Neuronal stem cell (in vitro differentiated cells): ENCODE measurements around the gene MRTFB.

ENCODE experiments used
- DNase-seq: peaks from one replicate; pipeline ENCODE4 v3.0.0-alpha.2; 2013; ENCODE audit warnings: low spot score
- H2AFZ ChIP-seq: one replicate; pipeline ENCODE4 v1.6.1; 2013; ENCODE audit warnings: mild to moderate bottlenecking, low read length, inconsistent platforms
- H2AK5ac ChIP-seq: 2 replicates; pipeline ENCODE4 v1.6.1; 2013; ENCODE audit warnings: low read depth, mild to moderate bottlenecking, inconsistent platforms, low read length, moderate library complexity, mixed read lengths
- H2BK120ac ChIP-seq: 2 replicates; pipeline ENCODE4 v1.6.1; 2013; ENCODE audit warnings: low read depth, mild to moderate bottlenecking, inconsistent platforms, low read length, moderate library complexity, mixed read lengths
- H2BK12ac ChIP-seq: one replicate; pipeline ENCODE4 v1.6.1; 2013; ENCODE audit warnings: low read length, inconsistent platforms
- H2BK15ac ChIP-seq: 2 replicates; pipeline ENCODE4 v1.6.1; 2013; ENCODE audit warnings: mild to moderate bottlenecking, low read length, inconsistent platforms, mixed read lengths
- H2BK5ac ChIP-seq: one replicate; pipeline ENCODE4 v1.6.1; 2013; ENCODE audit warnings: inconsistent platforms, mild to moderate bottlenecking, low read length, moderate library complexity
- H3K14ac ChIP-seq: one replicate; pipeline ENCODE4 v1.6.1; 2013; ENCODE audit warnings: low read length, inconsistent platforms
- H3K18ac ChIP-seq: 2 replicates; pipeline ENCODE4 v1.6.1; 2013; ENCODE audit warnings: low read length, inconsistent platforms
- H3K23ac ChIP-seq: 2 replicates; pipeline ENCODE4 v1.6.1; 2013; ENCODE audit warnings: low read depth, mild to moderate bottlenecking, mixed read lengths, low read length, inconsistent platforms; ENCODE audit not compliant: poor library complexity
- H3K27ac ChIP-seq: replicated peaks from 3 replicates; pipeline ENCODE4 v1.5.1; 2013; ENCODE audit warnings: low read length, inconsistent platforms
- H3K27me3 ChIP-seq, 3 experiments: 2 replicates each; pipeline ENCODE4 v1.6.1; 2013; ENCODE audit warnings: low read length in 3 of 3, mild to moderate bottlenecking in 2 of 3, inconsistent platforms in 1 of 3, low read depth in 1 of 3, mixed read lengths in 1 of 3, moderate library complexity in 1 of 3; ENCODE audit not compliant: control insufficient read depth in 3 of 3, insufficient read depth in 3 of 3
- H3K36me3 ChIP-seq, 2 donors: replicated peaks in 1 of 2; 2 replicates each; pipeline ENCODE4 v1.6.1; 2013; ENCODE audit warnings: low read length in 2 of 2; ENCODE audit not compliant: control insufficient read depth in 2 of 2, insufficient read depth in 2 of 2
- H3K4ac ChIP-seq: 2 replicates; pipeline ENCODE4 v1.6.1; 2013; ENCODE audit warnings: inconsistent platforms, mild to moderate bottlenecking, low read length, moderate library complexity
- H3K4me1 ChIP-seq, 2 donors: 1 replicate in 1 of 2; 2 replicates in 1 of 2; pipeline ENCODE4 v1.6.1; 2013; ENCODE audit warnings: low read length in 2 of 2, low read depth in 1 of 2; ENCODE audit not compliant: control insufficient read depth in 2 of 2, insufficient read depth in 1 of 2
- H3K4me2 ChIP-seq: one replicate; pipeline ENCODE4 v1.6.1; 2013; ENCODE audit warnings: mild to moderate bottlenecking, low read length, inconsistent platforms; ENCODE audit not compliant: insufficient read depth, poor library complexity, severe bottlenecking
- H3K4me3 ChIP-seq, 2 donors: 2 replicates each; pipeline ENCODE4 v1.5.1; 2013; ENCODE audit warnings: low read length in 2 of 2, mild to moderate bottlenecking in 2 of 2, inconsistent platforms in 1 of 2, moderate library complexity in 1 of 2
- H3K79me1 ChIP-seq: one replicate; pipeline ENCODE4 v1.6.1; 2013; ENCODE audit warnings: low read depth, mild to moderate bottlenecking, inconsistent platforms, low read length, moderate library complexity
- H3K9ac ChIP-seq: one replicate; pipeline ENCODE4 v1.6.1; 2013; ENCODE audit warnings: mild to moderate bottlenecking, low read depth, low read length, inconsistent platforms; ENCODE audit not compliant: poor library complexity
- H3K9me3 ChIP-seq, 2 donors: replicated peaks in 1 of 2; 2 replicates each; pipeline versions ENCODE3 to v1.6.1; 2013; ENCODE audit warnings: low read length in 2 of 2, mild to moderate bottlenecking in 2 of 2, inconsistent platforms in 1 of 2, low read depth in 1 of 2, mixed read lengths in 1 of 2, moderate library complexity in 1 of 2; ENCODE audit not compliant: control insufficient read depth in 2 of 2, insufficient read depth in 1 of 2
- H4K8ac ChIP-seq: one replicate; pipeline ENCODE4 v1.6.1; 2013; ENCODE audit warnings: low read depth, mild to moderate bottlenecking, inconsistent platforms, low read length, moderate library complexity
- H4K91ac ChIP-seq: one replicate; pipeline ENCODE4 v1.6.1; 2013; ENCODE audit warnings: low read length, low read depth, mild to moderate bottlenecking, inconsistent platforms; ENCODE audit not compliant: poor library complexity
- WGBS, 2 donors: extraction: QIAGEN DNeasy Blood & Tissue Kit; methylation state at CpG; one replicate each; pipeline ENCODE4 v1.1.7; 2013; ENCODE audit warnings: missing lambda C conversion rate in 2 of 2, mixed read lengths in 1 of 2; ENCODE audit not compliant: insufficient read length in 2 of 2, insufficient replicate concordance in 1 of 2; ENCODE audit errors: extremely low coverage in 2 of 2; 5-methylcytosine and 5-hydroxymethylcytosine counted together

Gene MRTFB

GRCh38 chr16:14219983-14220382 is 148.9 kb downstream of the MRTFB start:
- peaks cover 3 to 23% of the 10 kb centered on the region in 2 donors for H3K9me3 ChIP-seq
- H3K4ac ChIP-seq: no peak overlapping the region
- no peak overlapping the region for H2BK15ac ChIP-seq
- no peaks in the 10 kb centered on the region for H3K79me1 ChIP-seq
- H4K91ac ChIP-seq: no peak overlapping the region
- H3K14ac ChIP-seq: no peak overlapping the region
- H3K27me3 ChIP-seq: no peaks in the 10 kb centered on the region
- H2BK12ac ChIP-seq: no peak overlapping the region
- WGBS, 2 donors: no CpG with 5 or more reads among the region's 3 CpGs
- H2BK5ac ChIP-seq: no peak overlapping the region
- H2AFZ ChIP-seq: no peak overlapping the region
- H3K27ac ChIP-seq: no peak overlapping the region
- no peak overlapping the region for H3K18ac ChIP-seq
- H2BK120ac ChIP-seq: no peak overlapping the region
- DNase-seq: no peak
- peaks cover 0 to 2% of the 10 kb centered on the region in 2 donors for H3K4me1 ChIP-seq
- no peak overlapping the region for H2AK5ac ChIP-seq
- no peak overlapping the region for H3K23ac ChIP-seq
- peaks cover 16 to 91% of the 10 kb centered on the region in 2 donors for H3K36me3 ChIP-seq
- H3K9ac ChIP-seq: no peak overlapping the region
- H4K8ac ChIP-seq: no peak overlapping the region
- H3K4me3 ChIP-seq: no peak overlapping the region
- H3K4me2 ChIP-seq: no peak overlapping the region

GRCh38 chr16:14223632-14224031 is 152.5 kb downstream of the MRTFB start:
- Histone ChIP-seq H3K9ac (no peak overlapping the region), H4K8ac (no peak overlapping the region)
- DNase-seq: no peak

GRCh38 chr16:14225457-14225856 is 154.3 kb downstream of the MRTFB start:
- Histone ChIP-seq H2BK120ac (no peak overlapping the region), H3K4ac (no peak overlapping the region), H3K23ac (no peak overlapping the region), H3K9ac (no peak overlapping the region), H4K8ac (no peak overlapping the region), H2BK5ac (no peak overlapping the region), H3K14ac (no peak overlapping the region), H3K18ac (no peak overlapping the region), H3K4me1 (no peaks in the 10 kb centered on the region), H3K79me1 (no peaks in the 10 kb centered on the region), H2AFZ (no peak overlapping the region), H2BK15ac (no peak overlapping the region), H2BK12ac (no peak overlapping the region), H3K4me2 (no peak overlapping the region), H3K27me3 (no peaks in the 10 kb centered on the region), H3K36me3 (peaks cover 18 to 64% of the 10 kb centered on the region in 2 donors), H3K4me3 (no peak overlapping the region), H3K27ac (no peak overlapping the region), H2AK5ac (no peak overlapping the region), H3K9me3 (peaks cover 4 to 38% of the 10 kb centered on the region in 2 donors), H4K91ac (no peak overlapping the region)
- no peak for DNase-seq
- no CpG with 5 or more reads among the region's 3 CpGs for WGBS, 2 donors

More at GRCh38 chr16:14223632-14224031, 152.5 kb downstream of the MRTFB start:
- no peak overlapping the region for H2AK5ac ChIP-seq
- H3K4me2 ChIP-seq: no peak overlapping the region
- no peak overlapping the region for H2BK120ac ChIP-seq
- H3K4ac ChIP-seq: no peak overlapping the region
- peaks cover 4 to 38% of the 10 kb centered on the region in 2 donors for H3K9me3 ChIP-seq
- no peak overlapping the region for H3K27ac ChIP-seq
- H3K14ac ChIP-seq: no peak overlapping the region
- no peaks in the 10 kb centered on the region for H3K27me3 ChIP-seq
- H3K4me3 ChIP-seq: no peak overlapping the region
- no peak overlapping the region for H2BK5ac ChIP-seq
- no CpG with 5 or more reads among the region's 2 CpGs for WGBS, 2 donors
- H2AFZ ChIP-seq: no peak overlapping the region
- no peak overlapping the region for H4K91ac ChIP-seq
- no peak overlapping the region for H2BK15ac ChIP-seq
- H3K79me1 ChIP-seq: no peaks in the 10 kb centered on the region
- H3K18ac ChIP-seq: no peak overlapping the region
- peaks cover 0 to 2% of the 10 kb centered on the region in 2 donors for H3K4me1 ChIP-seq
- H2BK12ac ChIP-seq: no peak overlapping the region
- H3K23ac ChIP-seq: no peak overlapping the region
- peaks cover 19 to 77% of the 10 kb centered on the region in 2 donors for H3K36me3 ChIP-seq

- no peak overlapping the region for H3K27ac ChIP-seq
- no peak overlapping the region for H3K23ac ChIP-seq
- H2BK120ac ChIP-seq: no peak overlapping the region
- H4K91ac ChIP-seq: no peak overlapping the region
- H2BK12ac ChIP-seq: no peak overlapping the region
- H3K9me3 ChIP-seq: peaks cover 0 to 6% of the 10 kb centered on the region in 2 donors
- no peak overlapping the region for H3K4me2 ChIP-seq
- no peak overlapping the region for H3K9ac ChIP-seq
- H3K27me3 ChIP-seq: no peaks in the 10 kb centered on the region
- H2BK5ac ChIP-seq: no peak overlapping the region
- no peak overlapping the region for H2AFZ ChIP-seq
- DNase-seq: no peak
- peaks cover 18 to 66% of the 10 kb centered on the region in 2 donors for H3K36me3 ChIP-seq
- H3K18ac ChIP-seq: no peak overlapping the region
- WGBS, 2 donors: no CpG with 5 or more reads among the region's 9 CpGs
- no peak overlapping the region for H4K8ac ChIP-seq
- no peaks in the 10 kb centered on the region for H3K4me1 ChIP-seq
- H3K79me1 ChIP-seq: peaks cover 2% of the 10 kb centered on the region
- H3K4ac ChIP-seq: no peak overlapping the region
- H3K14ac ChIP-seq: no peak overlapping the region
- no peak overlapping the region for H3K4me3 ChIP-seq
- no peak overlapping the region for H2AK5ac ChIP-seq
- H2BK15ac ChIP-seq: no peak overlapping the region
These were observed 161.2 kb downstream of the MRTFB start for GRCh38 chr16:14232106-14232864.
